ENCODE measurements around the gene PTPRN2.

DNA sequence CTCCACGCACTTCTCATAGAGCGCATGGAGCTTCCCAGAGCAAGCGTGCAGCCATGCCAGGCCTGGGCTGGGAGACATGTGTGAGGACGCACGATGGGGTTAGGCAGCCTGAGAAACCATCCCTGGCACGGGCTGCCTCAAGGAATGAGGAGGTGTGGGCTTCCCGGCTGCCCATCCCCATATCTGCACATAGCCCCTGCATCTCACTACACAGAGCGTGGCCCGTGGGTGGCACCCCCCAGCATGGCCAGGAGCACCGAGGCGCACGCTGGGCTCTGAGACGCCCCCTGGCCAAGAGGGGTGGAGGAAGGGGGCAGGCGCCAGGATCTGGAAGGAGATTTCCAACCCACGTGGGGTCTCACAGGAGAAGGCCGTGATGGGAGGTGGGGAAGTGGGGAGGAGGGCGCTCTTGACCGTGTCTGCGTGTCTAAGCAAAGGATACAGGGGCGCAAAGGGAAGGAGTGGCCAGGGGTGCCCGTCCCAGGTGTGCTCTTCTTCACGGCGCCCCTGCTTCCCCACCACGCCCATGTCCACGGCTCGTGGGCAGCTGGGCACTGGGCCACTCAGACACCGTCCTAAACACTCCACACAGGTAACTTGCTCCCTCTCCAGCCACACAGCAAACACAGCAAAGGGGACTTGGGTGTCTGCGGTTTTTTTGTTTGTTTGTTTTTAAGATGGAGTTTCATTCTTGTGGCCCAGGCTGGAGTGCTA, 340.5 kb downstream of the PTPRN2 start:
- TF ChIP-seq, protein P1, sequence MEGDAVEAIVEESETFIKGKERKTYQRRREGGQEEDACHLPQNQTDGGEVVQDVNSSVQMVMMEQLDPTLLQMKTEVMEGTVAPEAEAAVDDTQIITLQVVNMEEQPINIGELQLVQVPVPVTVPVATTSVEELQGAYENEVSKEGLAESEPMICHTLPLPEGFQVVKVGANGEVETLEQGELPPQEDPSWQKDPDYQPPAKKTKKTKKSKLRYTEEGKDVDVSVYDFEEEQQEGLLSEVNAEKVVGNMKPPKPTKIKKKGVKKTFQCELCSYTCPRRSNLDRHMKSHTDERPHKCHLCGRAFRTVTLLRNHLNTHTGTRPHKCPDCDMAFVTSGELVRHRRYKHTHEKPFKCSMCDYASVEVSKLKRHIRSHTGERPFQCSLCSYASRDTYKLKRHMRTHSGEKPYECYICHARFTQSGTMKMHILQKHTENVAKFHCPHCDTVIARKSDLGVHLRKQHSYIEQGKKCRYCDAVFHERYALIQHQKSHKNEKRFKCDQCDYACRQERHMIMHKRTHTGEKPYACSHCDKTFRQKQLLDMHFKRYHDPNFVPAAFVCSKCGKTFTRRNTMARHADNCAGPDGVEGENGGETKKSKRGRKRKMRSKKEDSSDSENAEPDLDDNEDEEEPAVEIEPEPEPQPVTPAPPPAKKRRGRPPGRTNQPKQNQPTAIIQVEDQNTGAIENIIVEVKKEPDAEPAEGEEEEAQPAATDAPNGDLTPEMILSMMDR (conservative IDR thresholded peaks at IDR 0.05): no peak
- TF ChIP-seq EZH2 (IDR thresholded peaks at IDR 0.05; ENCODE audit: low read depth): no peak

Measured in PC-9 (cell line).